ENCODE measurements around the gene PTPN6.
A peak's percentile ranks its signal among the peaks of the same experiment; 100 is the strongest.

GRCh38 chr12:6961695-6962284, 10.6 kb downstream of the PTPN6 start:
- TF ChIP-seq POLR2A (IDR thresholded peaks at IDR 0.05) (no peak), POLR2AphosphoS5 (IDR thresholded peaks at IDR 0.05) (no peak), CTCF (IDR thresholded peaks at IDR 0.05) (peak in 2 of 4 experiments; percentile 36 to 39)
